Measurements from ENCODE around the gene PTK7. TPM values are rescaled to one million over a fixed set of nuclear protein-coding genes. Genes with fewer than 3 reads are reported as not detected.

The PTK7 gene
- total RNA-seq, 2 donors from 2014 or later, result 2.9 to 4.7 TPM

DNA sequence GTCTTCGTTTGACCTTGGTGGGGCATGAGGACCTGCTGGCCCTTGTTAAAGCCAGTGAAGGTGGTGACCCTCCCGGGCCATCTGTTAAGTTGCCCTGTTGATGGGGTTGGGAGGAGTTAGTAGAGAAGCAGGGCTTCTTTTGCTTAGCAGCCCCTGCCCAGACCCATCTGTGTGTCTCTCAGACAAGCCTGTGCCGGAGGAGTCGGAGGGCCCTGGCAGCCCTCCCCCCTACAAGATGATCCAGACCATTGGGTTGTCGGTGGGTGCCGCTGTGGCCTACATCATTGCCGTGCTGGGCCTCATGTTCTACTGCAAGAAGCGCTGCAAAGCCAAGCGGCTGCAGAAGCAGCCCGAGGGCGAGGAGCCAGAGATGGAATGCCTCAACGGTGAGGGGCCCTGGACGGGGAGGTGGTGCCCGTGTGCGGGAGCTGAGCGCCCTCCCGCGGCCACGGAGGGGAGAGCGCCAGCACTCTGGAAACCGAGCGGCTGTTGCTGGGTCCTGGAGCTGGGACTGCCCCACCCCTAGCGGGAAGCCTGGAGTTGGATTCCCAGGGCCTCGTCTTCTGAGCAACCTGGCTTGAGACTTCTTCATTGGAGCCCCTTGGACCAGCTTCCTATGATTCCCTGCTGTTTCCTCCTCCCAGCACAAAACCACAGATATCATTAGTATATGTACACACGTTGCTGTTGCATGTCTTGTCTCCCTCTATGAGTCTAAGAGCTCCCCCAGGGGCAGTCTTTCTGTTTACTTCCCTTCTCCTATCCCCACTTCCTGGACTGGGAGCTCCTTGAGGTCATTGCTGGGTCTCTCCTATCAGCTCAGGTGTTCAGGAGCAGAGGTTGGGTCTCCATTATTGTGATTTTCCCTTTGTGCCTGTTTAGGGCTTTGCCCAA lies 67.4 kb downstream of the PTK7 start:
- H3K9me3 Mint-ChIP-seq, result no peaks in the 10 kb centered on the region
- H3K36me3 Mint-ChIP-seq, result no peaks in the 10 kb centered on the region
- H3K27ac Mint-ChIP-seq, result no peak overlapping the region
- peak; percentile 98 for ATAC-seq
- DNase-seq (ENCODE audit: low spot score in 2 of 2), result peak; percentile 81 to 90

DNA sequence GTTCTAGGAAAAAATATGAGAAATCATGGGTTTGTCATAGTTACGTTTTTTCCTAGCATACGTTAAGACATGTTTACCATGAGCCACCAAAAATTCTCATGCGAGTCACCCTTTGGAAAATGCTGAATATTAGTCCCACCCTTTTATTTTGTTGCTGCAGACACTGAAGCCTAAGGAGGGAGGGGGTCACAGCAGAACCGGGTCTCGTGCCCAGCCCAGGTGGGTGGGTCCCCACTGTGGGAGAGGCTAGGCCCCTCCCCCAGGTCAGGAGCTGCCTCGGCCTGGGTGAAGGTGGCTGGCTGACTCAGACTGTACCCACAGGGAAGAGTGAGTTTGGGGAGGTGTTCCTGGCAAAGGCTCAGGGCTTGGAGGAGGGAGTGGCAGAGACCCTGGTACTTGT lies 68.8 kb downstream of the PTK7 start:
- ATAC-seq (no peak), DNase-seq (ENCODE audit: low spot score in 2 of 2) (no peak)
- Mint-ChIP-seq H3K36me3 (no peaks in the 10 kb centered on the region), H3K27ac (peak overlapping the region in 1 of 2 donors; percentile 25), H3K9me3 (no peaks in the 10 kb centered on the region)

DNA sequence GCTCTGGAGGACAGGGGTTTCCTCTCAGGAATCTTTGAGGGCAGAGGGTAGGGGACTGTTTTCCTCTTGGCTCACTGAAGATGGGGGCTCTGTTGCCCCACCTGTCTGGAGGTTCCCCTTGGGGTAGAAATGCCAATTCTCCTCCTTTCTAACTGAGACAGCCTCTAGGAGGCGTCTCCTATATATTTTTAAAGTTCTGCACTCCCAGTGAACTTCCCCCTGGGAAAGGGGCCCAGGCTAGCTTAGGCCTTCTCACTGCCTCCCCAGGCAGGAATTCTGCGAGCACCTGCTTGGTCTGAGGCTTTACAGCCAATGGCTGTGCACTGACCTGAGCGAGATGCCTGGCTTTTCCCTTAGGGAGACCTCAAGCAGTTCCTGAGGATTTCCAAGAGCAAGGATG lies 70.1 kb downstream of the PTK7 start:
- Mint-ChIP-seq H3K9me3 (no peaks in the 10 kb centered on the region), H3K36me3 (no peaks in the 10 kb centered on the region), H3K27ac (peak overlapping the region in 1 of 2 donors; percentile 33)

DNA sequence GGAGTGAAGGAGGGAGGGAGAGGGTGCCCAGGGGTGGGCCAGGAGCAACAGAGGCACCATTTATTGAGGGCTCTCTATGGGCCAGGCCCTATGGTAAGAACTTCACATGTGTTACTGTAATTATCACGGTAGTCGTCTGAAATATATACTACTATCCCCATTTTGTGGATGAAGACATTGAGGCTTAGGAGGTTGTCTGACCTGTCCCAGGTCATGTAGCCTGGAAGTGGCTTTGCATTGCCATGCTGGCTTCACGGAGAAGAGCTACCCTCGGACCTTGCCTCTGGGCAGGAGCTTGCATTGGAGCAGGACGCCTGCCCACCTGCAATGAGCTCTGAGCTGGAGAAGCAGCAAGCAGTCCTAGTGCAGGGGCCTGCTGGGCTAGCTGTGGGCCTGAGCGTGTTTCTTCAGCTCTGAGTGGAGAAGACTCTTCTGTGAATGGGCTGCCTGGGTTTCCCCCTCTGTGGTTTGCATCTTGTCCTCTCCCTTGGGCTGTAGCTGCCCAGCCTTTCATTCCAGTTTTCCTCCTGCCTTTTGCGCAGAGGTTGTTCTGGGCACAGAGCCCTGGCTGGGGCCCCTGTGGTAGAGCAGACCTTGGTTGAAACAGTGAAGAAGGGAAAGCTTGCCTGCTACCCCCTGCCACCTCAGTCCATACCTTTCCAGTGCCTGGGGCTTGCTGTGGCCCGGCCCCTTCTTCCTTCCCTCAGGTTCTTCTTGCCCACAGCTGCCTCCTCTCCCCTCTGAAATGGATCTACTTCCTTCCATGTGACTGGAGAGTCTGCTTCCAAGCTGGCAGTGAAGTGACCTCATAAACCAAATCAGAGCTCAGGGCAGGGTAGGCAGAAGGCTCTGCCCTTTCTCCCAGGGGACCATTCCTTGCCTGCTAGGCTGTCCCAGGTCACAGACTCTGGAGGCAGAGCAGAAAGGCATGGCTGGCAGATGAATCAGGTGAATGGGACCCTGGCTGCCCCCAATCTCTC lies 70.9 kb downstream of the PTK7 start:
- DNase-seq (ENCODE audit: low spot score in 2 of 2), result no peak
- Mint-ChIP-seq H3K27ac (peak overlapping the region in 1 of 2 donors; percentile 74), H3K9me3 (no peaks in the 10 kb centered on the region), H3K36me3 (no peaks in the 10 kb centered on the region)
- ATAC-seq, result no peak

More for the DNA sequence above, 70.1 kb downstream of the PTK7 start:
- DNase-seq (ENCODE audit: low spot score in 2 of 2), result no peak
- no peak for ATAC-seq

DNA sequence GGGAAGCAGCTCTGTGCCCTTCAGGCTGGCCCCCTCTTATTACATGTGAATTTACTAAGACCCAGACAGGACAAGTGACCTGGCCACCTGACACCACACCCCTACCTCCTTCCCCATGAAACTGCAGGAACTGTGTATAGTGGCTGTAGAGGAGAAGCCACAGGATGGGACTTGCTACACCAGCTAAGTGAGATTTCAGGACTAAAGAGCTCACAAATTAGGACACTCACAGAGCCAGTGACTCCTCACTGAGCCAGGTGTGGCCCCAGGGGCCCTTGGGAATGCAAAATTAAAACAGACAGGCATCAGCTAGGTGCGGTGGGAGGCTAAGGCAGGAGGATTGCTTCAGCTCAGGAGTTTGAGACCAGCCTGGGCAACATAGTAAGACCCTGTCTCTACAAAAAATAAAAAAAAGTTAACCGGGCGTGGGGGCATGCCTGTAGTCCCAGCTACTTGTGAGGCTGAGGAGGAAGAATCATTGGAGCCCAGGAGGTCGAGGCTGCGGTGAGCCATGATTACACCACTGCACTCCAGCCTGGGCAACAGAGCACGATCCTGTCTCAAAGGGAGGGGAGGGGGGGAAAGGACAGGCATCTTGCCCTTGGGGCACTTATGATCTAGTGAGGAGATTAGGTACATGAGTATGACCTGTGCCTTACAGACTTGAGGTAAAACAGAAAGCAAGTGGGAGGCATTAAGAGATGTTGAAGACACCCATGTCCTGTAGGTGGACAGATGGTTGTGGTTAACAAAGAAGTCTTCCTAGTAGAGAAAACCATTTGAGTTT lies 71.8 kb downstream of the PTK7 start:
- peak overlapping the region; percentile 51 to 74 for H3K27ac Mint-ChIP-seq
- no peak for ATAC-seq

DNA sequence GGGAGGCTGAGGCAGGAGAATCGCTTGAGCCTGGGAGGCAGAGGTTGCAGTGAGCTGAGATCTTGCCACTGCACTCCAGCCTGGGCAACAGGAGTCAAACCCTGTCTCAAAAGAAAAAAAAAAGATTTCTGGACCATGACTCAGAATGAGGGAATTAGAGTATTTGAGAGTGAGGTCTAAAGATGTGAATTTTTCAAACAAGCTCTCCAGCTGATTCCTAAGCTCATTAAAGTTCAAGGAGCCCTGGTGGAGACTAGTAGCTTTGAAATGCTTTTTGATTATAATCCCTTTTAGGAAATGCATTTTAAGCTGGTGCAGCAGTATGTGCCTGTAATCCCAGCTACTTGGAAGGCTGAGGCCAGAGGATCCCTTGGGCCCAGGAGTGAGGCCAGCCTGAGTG lies 73.2 kb downstream of the PTK7 start:
- Mint-ChIP-seq H3K9me3 (no peaks in the 10 kb centered on the region), H3K36me3 (no peaks in the 10 kb centered on the region), H3K27ac (no peak overlapping the region)
- DNase-seq (ENCODE audit: low spot score in 2 of 2) (no peak), ATAC-seq (no peak)

More for the DNA sequence above, 71.8 kb downstream of the PTK7 start:
- Mint-ChIP-seq H3K36me3 (no peaks in the 10 kb centered on the region), H3K9me3 (no peaks in the 10 kb centered on the region)
- no peak for DNase-seq (ENCODE audit: low spot score in 2 of 2)

DNA sequence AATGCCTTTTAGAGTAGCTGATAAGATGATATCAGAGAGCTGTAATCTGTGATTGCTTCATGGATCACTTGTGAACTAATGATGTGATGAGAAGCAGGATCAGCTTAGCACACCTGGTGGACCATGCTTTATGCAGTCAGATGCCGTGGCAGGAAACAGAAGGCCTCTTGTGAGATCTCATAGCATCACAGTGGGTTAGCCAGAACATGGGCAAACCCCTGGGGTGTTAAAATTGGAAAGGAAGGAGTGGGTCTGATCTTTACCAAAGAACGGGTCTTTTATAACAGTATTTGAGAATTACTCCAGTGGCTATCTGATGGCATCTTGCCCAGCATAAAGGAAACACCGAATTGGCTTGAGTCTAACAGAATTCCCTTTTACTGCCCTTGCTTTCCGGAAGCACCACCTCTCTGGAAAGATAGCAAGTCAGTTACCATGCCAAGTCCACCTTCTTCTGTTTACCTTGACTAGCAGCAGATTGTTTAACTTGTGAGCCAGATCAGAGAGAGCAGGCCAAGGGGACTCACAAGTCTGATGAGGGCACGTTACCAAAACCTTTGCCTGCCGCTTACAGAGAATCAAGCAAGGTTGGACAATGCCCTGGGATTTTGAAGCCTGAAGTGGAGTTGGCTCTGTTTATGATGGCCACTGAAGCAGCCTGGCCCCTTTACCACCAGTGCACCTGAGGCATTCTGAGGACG lies 74.1 kb downstream of the PTK7 start:
- DNase-seq (ENCODE audit: low spot score in 2 of 2), result no peak
- Mint-ChIP-seq H3K27ac (no peak overlapping the region), H3K9me3 (no peaks in the 10 kb centered on the region), H3K36me3 (no peaks in the 10 kb centered on the region)
- no peak for ATAC-seq

DNA sequence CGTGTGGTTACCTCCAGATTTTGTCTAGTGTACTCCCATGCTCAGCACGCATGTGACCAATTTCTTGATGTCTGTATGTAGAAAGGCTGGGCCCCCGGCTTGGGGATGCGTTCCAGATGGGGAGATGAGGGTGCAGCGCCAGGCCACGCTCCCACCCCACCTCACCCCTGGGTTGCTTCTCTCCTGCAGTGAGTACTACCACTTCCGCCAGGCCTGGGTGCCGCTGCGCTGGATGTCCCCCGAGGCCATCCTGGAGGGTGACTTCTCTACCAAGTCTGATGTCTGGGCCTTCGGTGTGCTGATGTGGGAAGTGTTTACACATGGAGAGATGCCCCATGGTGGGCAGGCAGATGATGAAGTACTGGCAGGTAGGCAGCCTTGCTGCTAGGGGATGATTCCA lies 83.5 kb downstream of the PTK7 start:
- Mint-ChIP-seq H3K27ac (no peak overlapping the region), H3K36me3 (no peaks in the 10 kb centered on the region), H3K9me3 (no peaks in the 10 kb centered on the region)
- no peak for DNase-seq (ENCODE audit: low spot score in 2 of 2)
- ATAC-seq, result no peak

DNA sequence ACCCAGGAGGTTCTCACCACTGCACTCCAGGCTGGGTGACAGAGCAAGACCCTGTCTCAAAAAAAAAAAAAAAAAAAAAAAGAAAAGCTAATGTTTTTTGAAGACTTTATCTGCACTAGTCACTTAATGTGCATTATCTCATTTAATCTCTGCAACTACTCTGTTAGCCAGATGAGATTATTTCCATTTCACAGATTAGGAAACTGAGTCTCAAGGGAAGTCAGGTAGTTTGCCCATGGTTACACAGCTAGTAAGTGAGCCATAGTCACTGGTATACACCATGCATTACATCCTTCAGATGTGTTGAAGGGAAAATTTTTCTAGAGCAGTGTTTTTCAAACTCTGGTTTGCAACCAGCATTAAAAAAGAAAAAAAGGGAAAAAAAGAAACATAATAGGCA lies 87.8 kb downstream of the PTK7 start:
- DNase-seq (ENCODE audit: low spot score in 2 of 2) (no peak), ATAC-seq (no peak)
- H3K27ac Mint-ChIP-seq, result no peak overlapping the region
- no peaks in the 10 kb centered on the region for H3K36me3 Mint-ChIP-seq
- H3K9me3 Mint-ChIP-seq, result no peaks in the 10 kb centered on the region

DNA sequence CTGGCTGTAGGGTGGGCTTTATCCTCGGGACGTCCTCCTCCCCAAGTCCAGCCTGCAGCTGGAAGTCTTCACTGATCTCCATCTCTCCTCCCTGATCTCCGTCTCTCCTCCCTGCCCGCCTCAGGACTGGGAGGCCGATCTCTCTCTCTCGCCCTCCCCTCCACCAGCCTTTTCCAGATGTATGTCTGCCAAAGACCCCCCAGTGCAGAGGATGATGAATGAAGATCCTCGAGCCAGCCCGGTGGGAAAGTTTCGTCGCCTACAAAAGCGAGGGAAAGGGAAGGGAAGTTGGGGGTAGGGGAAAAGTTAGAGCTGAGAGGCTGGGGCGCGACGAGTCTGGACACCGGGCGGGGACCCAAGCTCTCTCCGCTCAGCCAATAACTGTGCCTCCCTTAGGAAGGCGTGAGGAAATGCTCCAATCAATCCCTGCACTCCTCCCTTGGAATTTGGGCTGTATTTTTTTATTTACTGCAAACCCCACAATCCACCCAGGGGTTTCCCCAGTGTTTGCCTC lies 94.4 kb downstream of the PTK7 start:
- peak in 1 of 2 donors; percentile 1 for ATAC-seq

DNA sequence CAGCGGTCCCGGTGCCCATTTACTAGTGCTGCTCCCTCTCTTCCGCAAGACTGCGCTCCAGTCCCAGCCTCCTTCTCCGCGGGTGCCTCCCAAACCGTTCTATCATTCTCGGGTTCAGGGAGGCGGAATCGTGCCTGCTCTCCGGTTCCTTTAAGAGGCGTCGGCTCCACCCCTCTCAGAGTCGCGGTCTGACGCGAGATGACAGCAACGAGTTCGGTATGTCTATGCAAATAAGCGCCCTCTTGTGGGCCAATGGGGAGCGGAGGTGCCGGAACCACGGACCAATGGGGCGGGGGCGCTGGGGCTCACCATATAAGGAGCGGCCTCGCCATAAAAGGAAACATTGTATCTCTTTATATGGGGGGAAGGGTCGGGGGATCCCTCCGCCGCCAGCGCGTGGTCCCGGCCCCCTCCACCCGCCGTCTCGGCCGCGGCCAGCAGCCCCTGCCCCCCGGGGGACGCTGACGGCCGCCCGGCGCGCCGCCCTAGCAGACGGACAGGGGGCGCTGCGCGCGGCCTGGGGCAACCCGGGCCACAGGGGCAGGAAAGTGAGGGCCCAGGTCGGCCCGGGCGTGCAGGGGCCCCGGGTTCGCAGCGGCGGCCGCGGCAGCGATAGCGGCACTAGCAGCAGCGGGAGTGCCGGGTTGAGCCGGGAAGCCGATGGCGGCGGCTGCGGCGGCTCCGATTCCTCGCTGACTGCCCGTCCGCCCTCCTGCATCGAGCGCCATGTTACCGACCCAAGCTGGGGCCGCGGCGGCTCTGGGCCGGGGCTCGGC lies 95.0 kb downstream of the PTK7 start, which contains the start of gene SRF:
TSS of gene SRF (plus strand) at position 339 of the 776 bp plus-strand sequence. CDS start at position 727, 388 bp downstream.
- H3K36me3 Mint-ChIP-seq, result peaks cover 16 to 31% of the 10 kb centered on the region in 2 donors
- DNase-seq (ENCODE audit: low spot score in 2 of 2), result peak; percentile 98 to 99
- ATAC-seq, result peak; percentile 71 to 78

More for the DNA sequence above, 94.4 kb downstream of the PTK7 start:
- Mint-ChIP-seq H3K36me3 (peaks cover 14 to 29% of the 10 kb centered on the region in 2 donors), H3K27ac (peak overlapping the region; percentile 88 to 94), H3K9me3 (no peaks in the 10 kb centered on the region)
- no peak for DNase-seq (ENCODE audit: low spot score in 2 of 2)

DNA sequence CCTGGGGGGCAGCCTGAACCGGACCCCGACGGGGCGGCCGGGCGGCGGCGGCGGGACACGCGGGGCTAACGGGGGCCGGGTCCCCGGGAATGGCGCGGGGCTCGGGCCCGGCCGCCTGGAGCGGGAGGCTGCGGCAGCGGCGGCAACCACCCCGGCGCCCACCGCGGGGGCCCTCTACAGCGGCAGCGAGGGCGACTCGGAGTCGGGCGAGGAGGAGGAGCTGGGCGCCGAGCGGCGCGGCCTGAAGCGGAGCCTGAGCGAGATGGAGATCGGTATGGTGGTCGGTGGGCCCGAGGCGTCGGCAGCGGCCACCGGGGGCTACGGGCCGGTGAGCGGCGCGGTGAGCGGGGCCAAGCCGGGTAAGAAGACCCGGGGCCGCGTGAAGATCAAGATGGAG lies 95.6 kb downstream of the PTK7 start:
- Mint-ChIP-seq H3K36me3 (peaks cover 22 to 35% of the 10 kb centered on the region in 2 donors), H3K27ac (peak overlapping the region; percentile 88), H3K9me3 (no peaks in the 10 kb centered on the region)
- ATAC-seq (no peak), DNase-seq (ENCODE audit: low spot score in 2 of 2) (peak in 1 of 2 donors; percentile 48)

More for the DNA sequence above, 95.0 kb downstream of the PTK7 start, which contains the start of gene SRF:
- Mint-ChIP-seq H3K27ac (peak within 1 kb of the TSS; percentile 88 to 94), H3K9me3 (no peaks in the 10 kb centered on the region)

DNA sequence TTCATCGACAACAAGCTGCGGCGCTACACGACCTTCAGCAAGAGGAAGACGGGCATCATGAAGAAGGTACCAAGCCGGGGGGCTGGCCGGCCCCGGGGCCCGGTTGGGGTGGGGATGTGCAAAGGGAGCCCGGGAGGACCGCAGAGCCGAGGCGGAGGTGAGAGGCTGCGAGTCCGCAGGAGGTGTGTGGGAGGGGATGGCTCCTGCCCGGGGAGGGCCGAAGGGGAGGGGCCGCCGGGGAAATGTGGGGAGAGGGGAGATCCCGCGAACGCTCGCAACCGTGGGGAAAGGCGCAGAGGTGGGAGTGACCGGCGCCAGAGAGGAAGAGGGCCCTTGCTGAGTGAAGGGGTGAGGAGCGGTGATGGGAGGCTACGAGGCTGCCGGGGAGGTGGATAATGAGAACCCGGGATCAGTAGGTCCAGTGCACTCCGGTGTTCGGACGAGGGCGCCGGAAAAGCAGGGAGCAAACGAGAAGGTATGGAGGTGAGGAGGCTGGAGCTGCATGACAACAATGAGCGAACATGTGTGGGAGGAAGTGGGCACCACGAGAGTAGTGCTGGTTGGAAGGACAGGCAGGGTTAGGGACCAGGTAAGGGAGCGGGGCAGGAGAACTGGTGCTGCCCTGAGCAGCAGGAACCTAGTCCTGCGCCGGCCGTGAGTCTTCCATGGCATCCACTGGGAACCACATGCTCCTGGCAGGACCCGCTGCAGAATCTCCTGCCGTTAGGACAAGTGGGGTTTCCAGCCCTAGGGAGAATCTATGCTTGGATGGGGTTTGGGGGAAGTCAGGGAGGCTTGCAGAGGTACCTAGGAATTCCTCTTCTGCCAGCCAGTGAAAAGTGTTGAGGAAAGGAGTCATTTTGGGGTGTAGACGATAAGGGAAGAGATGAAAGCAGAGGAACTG lies 96.2 kb downstream of the PTK7 start:
- peak in 1 of 2 donors; percentile 2 for ATAC-seq
- no peaks in the 10 kb centered on the region for H3K9me3 Mint-ChIP-seq

More for the DNA sequence above, 96.2 kb downstream of the PTK7 start:
- peaks cover 22 to 35% of the 10 kb centered on the region in 2 donors for H3K36me3 Mint-ChIP-seq
- peak overlapping the region; percentile 88 for H3K27ac Mint-ChIP-seq
- DNase-seq (ENCODE audit: low spot score in 2 of 2), result peak; percentile 51 to 78

All from activated naive CD4-positive, alpha-beta T cell treated with anti-CD3 and anti-CD28 coated beads, Interleukin-2, amount 50 U/mL, for 72 hours (primary cell).